Activated T-cell treated with anti-CD3 and anti-CD28 coated beads, Interleukin-2, amount 50 U/mL, for 48 hours (primary cell): Measurements from ENCODE around the gene SMIM1.

ENCODE experiments used
- DNase-seq, 2 experiments: peaks; one replicate each; pipeline ENCODE4 v3.0.0-alpha.2; 2020

Gene SMIM1

GRCh38 chr1:3777647-3778589 is 5.4 kb downstream of the SMIM1 start:
- DNase-seq = no peak

GRCh38 chr1:3778590-3779264 is 6.2 kb downstream of the SMIM1 start:
- no peak for DNase-seq

- DNase-seq = no peak
These were observed 6.8 kb downstream of the SMIM1 start for GRCh38 chr1:3779265-3779911.

- DNase-seq = no peak
These were observed 7.4 kb downstream of the SMIM1 start for GRCh38 chr1:3779912-3780416.

GRCh38 chr1:3780901-3781300 is 8.4 kb downstream of the SMIM1 start:
- no peak for DNase-seq

GRCh38 chr1:3783651-3784474 is 11.3 kb downstream of the SMIM1 start:
- no peak for DNase-seq

GRCh38 chr1:3785045-3785444 is 12.5 kb downstream of the SMIM1 start:
- DNase-seq = no peak

- DNase-seq = peak in 1 of 2 experiments; percentile 43
These were observed 13.1 kb downstream of the SMIM1 start for GRCh38 chr1:3785456-3786157.

- DNase-seq = no peak
These were observed 14.2 kb downstream of the SMIM1 start for GRCh38 chr1:3786468-3787348.

- peak in 1 of 2 experiments; percentile 33 for DNase-seq
These were observed 14.8 kb downstream of the SMIM1 start for GRCh38 chr1:3787349-3787715.

- DNase-seq = no peak
These were observed 15.4 kb downstream of the SMIM1 start for GRCh38 chr1:3787745-3788605.

GRCh38 chr1:3788756-3789420 is 16.3 kb downstream of the SMIM1 start:
- no peak for DNase-seq

GRCh38 chr1:3789421-3790300 is 17.1 kb downstream of the SMIM1 start:
- no peak for DNase-seq

GRCh38 chr1:3790500-3790923 is 18.0 kb downstream of the SMIM1 start:
- no peak for DNase-seq

GRCh38 chr1:3790952-3791351 is 18.4 kb downstream of the SMIM1 start:
- no peak for DNase-seq

GRCh38 chr1:3795453-3796214 is 23.1 kb downstream of the SMIM1 start:
- peak in 1 of 2 experiments; percentile 43 for DNase-seq
